ENCODE results near the gene CISH. TPM values are rescaled to one million over a fixed set of nuclear protein-coding genes. Genes with fewer than 3 reads are reported as not detected.
A peak's percentile ranks its signal among the peaks of the same experiment; 100 is the strongest.

The CISH gene
- total and polyA plus RNA-seq, 9 donors: 6.2 to 28.0 (median 21.9) TPM

GRCh38 chr3:50607271-50608091 is 4.1 kb downstream of the CISH start:
- H3K4me3 ChIP-seq: no peak overlapping the region
- no peaks in the 10 kb centered on the region for H3K36me3 ChIP-seq
- H3K4me1 ChIP-seq (ENCODE audit: insufficient read depth): peaks cover 53% of the 10 kb centered on the region
- TF ChIP-seq, protein P1, sequence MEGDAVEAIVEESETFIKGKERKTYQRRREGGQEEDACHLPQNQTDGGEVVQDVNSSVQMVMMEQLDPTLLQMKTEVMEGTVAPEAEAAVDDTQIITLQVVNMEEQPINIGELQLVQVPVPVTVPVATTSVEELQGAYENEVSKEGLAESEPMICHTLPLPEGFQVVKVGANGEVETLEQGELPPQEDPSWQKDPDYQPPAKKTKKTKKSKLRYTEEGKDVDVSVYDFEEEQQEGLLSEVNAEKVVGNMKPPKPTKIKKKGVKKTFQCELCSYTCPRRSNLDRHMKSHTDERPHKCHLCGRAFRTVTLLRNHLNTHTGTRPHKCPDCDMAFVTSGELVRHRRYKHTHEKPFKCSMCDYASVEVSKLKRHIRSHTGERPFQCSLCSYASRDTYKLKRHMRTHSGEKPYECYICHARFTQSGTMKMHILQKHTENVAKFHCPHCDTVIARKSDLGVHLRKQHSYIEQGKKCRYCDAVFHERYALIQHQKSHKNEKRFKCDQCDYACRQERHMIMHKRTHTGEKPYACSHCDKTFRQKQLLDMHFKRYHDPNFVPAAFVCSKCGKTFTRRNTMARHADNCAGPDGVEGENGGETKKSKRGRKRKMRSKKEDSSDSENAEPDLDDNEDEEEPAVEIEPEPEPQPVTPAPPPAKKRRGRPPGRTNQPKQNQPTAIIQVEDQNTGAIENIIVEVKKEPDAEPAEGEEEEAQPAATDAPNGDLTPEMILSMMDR (IDR thresholded peaks at IDR 0.05): no peak
- TF ChIP-seq EP300 (IDR thresholded peaks at IDR 0.05): no peak
- no peak for TF ChIP-seq POLR2A (IDR thresholded peaks at IDR 0.05)
- no peaks in the 10 kb centered on the region for H3K9me3 ChIP-seq
- WGBS, 3 donors: 79 to 83% (median 80%) methylated on average over 29 of the region's 29 CpGs
- H3K27ac ChIP-seq: no peak overlapping the region
- no peaks in the 10 kb centered on the region for H3K27me3 ChIP-seq
- peak in 2 of 5 donors; percentile 21 to 39 for DNase-seq
- intact Hi-C loops (cut with DNase I): loop anchor here in 2 of 4 donors (5.0 to 10.0 kb wide), 2 partner anchors 253 to 255 kb away; partner anchors contain the start of genes CYB561D2 (in 2 of the 2), NPRL2 (in 2 of the 2) and TMEM115 (in 1 of the 2)

GRCh38 chr3:50606596-50606995 is 5.0 kb downstream of the CISH start:
- 63 to 71% (median 64%) methylated on average over 6 of the region's 6 CpGs for WGBS, 3 donors
- Histone ChIP-seq H3K27ac (no peak overlapping the region), H3K9me3 (no peaks in the 10 kb centered on the region), H3K27me3 (no peaks in the 10 kb centered on the region), H3K36me3 (no peaks in the 10 kb centered on the region), H3K4me3 (no peak overlapping the region), H3K4me1 (ENCODE audit: insufficient read depth) (peaks cover 57% of the 10 kb centered on the region)
- intact Hi-C loops (cut with DNase I): loop anchor here in 2 of 4 donors (5.0 to 10.0 kb wide), 2 partner anchors 252 to 254 kb away; partner anchors contain the start of genes CYB561D2 (in 2 of the 2), NPRL2 (in 2 of the 2) and TMEM115 (in 1 of the 2)
- TF ChIP-seq, protein P1 (IDR thresholded peaks at IDR 0.05): no peak
- TF ChIP-seq EP300 (IDR thresholded peaks at IDR 0.05): no peak
- no peak for TF ChIP-seq POLR2A (IDR thresholded peaks at IDR 0.05)
- DNase-seq: no peak

DNA sequence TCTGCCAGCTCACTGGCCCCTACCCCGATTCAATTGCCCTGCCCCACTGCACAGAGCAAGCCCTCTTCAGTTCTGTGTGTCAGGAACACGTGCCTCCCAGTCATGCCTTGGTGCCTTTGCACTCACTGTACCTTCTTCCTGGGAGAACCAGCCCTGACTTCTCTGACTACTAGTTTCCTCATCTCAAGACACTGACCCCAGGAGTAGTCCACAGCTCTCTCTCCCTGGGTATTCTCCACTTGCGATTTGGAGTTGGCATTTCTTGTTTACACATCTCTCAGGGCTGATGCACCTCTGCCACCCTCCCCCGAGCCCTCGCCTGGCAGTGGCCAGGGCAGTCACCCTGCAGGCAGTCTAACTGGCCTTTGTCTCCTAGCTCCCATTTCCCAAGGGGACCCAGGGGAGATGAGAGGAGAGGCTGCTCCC is 5.7 kb downstream of the CISH start:
- 53 to 68% (median 55%) methylated on average over 5 of the region's 5 CpGs for WGBS, 3 donors
- H3K27ac ChIP-seq: peak overlapping the region in 1 of 2 donors; percentile 98
- peak in 1 of 5 donors; percentile 23 for DNase-seq
- intact Hi-C loops (cut with DNase I): loop anchor here in 2 of 4 donors (5.0 to 10.0 kb wide), 2 partner anchors 251 to 254 kb away; partner anchors contain the start of genes CYB561D2 (in 2 of the 2), NPRL2 (in 2 of the 2) and TMEM115 (in 1 of the 2)
- H3K36me3 ChIP-seq: no peaks in the 10 kb centered on the region
- no peak overlapping the region for H3K4me3 ChIP-seq
- no peaks in the 10 kb centered on the region for H3K9me3 ChIP-seq
- no peak for TF ChIP-seq POLR2A (IDR thresholded peaks at IDR 0.05)
- no peaks in the 10 kb centered on the region for H3K27me3 ChIP-seq
- peaks cover 60% of the 10 kb centered on the region for H3K4me1 ChIP-seq (ENCODE audit: insufficient read depth)

- intact Hi-C loops (cut with DNase I): loop anchor here in 2 of 4 donors (5.0 to 10.0 kb wide), 2 partner anchors 250 to 253 kb away; partner anchors contain the start of genes CYB561D2 (in 2 of the 2), NPRL2 (in 2 of the 2) and TMEM115 (in 1 of the 2)
- H3K27me3 ChIP-seq: no peaks in the 10 kb centered on the region
- no peaks in the 10 kb centered on the region for H3K36me3 ChIP-seq
- H3K9me3 ChIP-seq: no peaks in the 10 kb centered on the region
- TF ChIP-seq, protein P1 (IDR thresholded peaks at IDR 0.05): no peak
- TF ChIP-seq POLR2A (IDR thresholded peaks at IDR 0.05) (no peak), EP300 (IDR thresholded peaks at IDR 0.05) (peak; percentile 34)
- no peak overlapping the region for H3K4me3 ChIP-seq
- DNase-seq: peak; percentile 86 to 95 (median 91)
- H3K27ac ChIP-seq: peak overlapping the region; percentile 1 to 98
- WGBS, 3 donors: 20 to 40% (median 22%) methylated on average over 11 to 14 of the region's 14 CpGs
- peaks cover 62% of the 10 kb centered on the region for H3K4me1 ChIP-seq (ENCODE audit: insufficient read depth)
These were observed 6.7 kb downstream of the CISH start for GRCh38 chr3:50604628-50605588.

Data from ovary (tissue), 9 donors.